GM12801 (cell line): Measurements from ENCODE around the gene PGM5.

Experiments
- CTCF ChIP-seq: IDR thresholded peaks from one replicate; pipeline ENCODE4 v1.5.1; 2011; ENCODE audit warnings: control low read depth; ENCODE audit not compliant: insufficient read length; ENCODE audit errors: extremely low read depth

The PGM5 gene

GRCh38 chr9:68575817-68576216 is 219.4 kb downstream of the PGM5 start:
- TF ChIP-seq CTCF = no peak

- no peak for TF ChIP-seq CTCF
Observed at GRCh38 chr9:68577774-68578591, 221.6 kb downstream of the PGM5 start.
